GM18505 (cell line): ENCODE results near the gene ITPR2.
"Not testable (repeated sequence)": the region's sequence is repeated elsewhere in the genome, so short reads cannot be mapped to it uniquely, and the experiment has no call there.

Source experiments
- ATAC-seq: cut with Tn5 transposase; IDR thresholded peaks from one replicate; pipeline ENCODE4 v1.9.1; 2021; ENCODE audit not compliant: unreplicated experiment
- POLR2A ChIP-seq: IDR thresholded peaks from 4 replicates; pipeline ENCODE4 v1.6.1; 2011; ENCODE audit warnings: borderline replicate concordance; ENCODE audit not compliant: insufficient read depth, insufficient read length; ENCODE audit errors: extremely low read depth

The ITPR2 gene

DNA sequence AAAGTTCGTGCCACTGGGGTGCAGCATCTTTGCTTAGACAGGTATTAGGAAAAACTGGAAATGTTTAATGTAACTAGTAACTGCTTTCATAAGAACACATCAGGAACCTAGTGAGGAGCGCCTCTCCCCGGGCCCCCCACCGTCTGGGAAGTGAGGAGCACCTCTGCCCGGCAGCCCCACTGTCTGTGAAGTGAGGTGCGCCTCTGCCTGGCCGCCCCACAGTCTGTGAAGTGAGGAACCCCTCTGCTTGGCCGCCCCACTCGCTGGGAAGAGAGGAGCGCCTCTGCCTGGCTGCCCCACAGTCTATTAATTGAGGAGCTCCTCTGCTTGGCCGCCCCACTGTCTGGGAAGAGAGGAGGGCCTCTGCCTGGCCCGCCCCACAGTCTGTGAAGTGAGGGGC lies 224.7 kb downstream of the ITPR2 start:
- TF ChIP-seq POLR2A, result no peak
- ATAC-seq, result no peak

- TF ChIP-seq POLR2A, result no peak
- no peak for ATAC-seq
These were observed 226.1 kb downstream of the ITPR2 start for GRCh38 chr12:26606911-26607310.

DNA sequence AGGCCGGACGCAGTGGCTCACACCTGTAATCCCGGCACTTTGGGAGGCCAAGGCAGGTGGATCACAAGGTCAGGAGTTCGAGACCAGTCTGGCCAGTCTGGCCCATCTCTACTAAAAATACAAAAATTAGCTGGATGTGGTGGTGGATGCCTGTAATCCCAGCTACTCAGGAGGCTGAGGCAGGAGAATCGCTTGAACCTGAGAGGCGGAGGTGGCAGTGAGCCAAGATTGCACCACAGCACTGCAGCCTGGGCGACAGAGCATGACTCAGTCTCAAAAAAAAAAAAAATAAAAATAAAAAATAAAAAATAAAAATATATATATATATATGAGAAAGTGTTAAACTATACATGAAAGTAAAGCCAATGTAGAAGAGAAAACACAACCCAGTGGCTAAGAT lies 228.2 kb downstream of the ITPR2 start:
- not testable (repeated sequence) for ATAC-seq

- TF ChIP-seq POLR2A, result no peak
- ATAC-seq, result no peak
These were observed 233.8 kb downstream of the ITPR2 start for GRCh38 chr12:26599096-26599695.

DNA sequence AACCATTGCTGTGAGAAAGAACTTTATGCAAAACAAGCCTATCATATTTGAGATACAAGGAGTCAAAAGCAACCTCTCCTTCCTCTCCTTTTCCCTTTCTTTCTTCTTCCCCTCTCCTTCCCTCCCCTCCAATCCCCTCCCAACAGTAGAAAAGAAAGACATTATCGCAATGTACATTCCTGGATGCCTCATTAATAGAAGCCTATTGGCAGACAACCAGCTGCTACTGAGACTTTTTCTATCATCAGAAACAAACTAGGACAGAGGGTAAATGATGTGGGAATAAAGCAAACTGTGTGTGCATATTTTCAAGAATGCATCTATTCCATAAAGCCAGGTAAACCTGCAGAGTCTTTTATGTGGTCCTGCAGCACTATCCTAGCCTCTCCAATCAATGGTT lies 237.2 kb downstream of the ITPR2 start:
- TF ChIP-seq POLR2A, result no peak
- no peak for ATAC-seq

GRCh38 chr12:26580619-26581018 lies 252.4 kb downstream of the ITPR2 start:
- no peak for TF ChIP-seq POLR2A
- no peak for ATAC-seq

DNA sequence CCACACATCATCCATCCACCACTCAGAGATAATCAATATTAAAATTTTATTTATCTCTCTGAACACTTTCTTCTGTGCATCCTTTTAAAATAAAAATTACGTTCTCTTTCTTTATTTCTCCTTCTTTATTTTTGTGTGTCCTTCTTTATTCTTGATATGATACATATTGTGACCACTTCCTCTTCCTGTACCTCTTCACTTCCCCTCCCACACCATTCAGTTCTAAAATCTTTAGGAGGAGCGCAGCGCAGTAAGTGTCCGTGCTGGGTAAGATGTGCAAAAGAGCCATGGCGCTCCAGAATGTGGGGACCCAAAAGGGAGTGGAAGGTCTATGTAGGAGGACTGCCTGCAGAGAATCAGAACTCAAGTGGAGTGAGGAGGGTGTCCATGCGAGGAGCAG lies 256.7 kb downstream of the ITPR2 start:
- ATAC-seq, result no peak
- no peak for TF ChIP-seq POLR2A

DNA sequence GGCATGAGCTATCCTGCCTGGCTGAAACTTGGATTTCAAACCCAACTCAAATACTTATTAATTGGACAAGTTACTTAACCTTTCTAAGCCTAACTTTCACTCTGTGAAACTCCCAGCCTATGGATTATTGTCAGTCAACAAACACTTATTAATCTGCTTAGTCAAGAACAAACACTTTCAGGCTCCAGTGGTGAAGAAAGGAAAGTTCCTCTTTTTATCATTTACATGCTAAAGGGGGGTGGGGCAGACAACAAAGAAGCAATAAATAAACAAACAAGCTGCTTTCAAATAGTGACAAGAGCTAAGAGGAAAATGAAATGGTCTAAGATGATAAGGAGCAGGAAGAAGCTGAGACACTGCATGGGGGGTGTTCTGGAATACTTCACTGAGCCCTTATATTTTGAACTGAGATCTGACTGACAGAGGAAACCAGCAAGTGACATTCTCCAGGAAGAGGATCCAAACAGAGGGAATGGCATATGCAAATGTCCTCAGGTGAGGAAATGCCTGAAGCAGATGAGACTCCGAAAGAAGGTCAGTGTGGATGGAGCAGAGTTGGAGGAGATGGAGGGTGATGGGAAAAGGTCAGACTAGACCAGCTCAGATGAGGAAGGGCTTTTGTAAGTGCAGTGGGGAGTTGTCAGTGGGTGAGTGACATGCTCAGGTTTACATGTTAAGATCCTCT lies 259.6 kb downstream of the ITPR2 start:
- ATAC-seq, result no peak

GRCh38 chr12:26572137-26572536 lies 260.9 kb downstream of the ITPR2 start:
- no peak for TF ChIP-seq POLR2A
- ATAC-seq, result no peak

More for the DNA sequence above, 259.6 kb downstream of the ITPR2 start:
- no peak for TF ChIP-seq POLR2A

DNA sequence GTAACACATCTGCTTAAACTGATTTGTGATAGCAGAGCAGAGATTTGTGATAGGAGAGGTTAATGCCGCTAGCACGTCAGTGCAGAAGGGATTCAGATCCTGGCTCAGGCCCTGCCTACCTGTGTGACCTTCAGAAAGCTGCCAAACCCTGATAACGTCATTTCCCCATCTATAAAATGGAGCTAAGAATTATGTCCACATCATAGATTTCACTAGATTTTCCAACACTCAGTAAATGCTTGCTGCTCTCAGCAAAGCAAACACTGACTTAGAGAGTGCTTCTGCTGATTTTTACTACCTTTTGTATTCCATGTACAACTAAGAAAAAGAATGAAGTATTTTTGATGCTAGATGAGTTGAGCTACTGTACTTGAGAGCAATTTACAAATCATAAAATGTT lies 261.4 kb downstream of the ITPR2 start:
- no peak for TF ChIP-seq POLR2A
- ATAC-seq, result no peak

GRCh38 chr12:26567126-26567525 lies 265.9 kb downstream of the ITPR2 start:
- TF ChIP-seq POLR2A, result no peak
- ATAC-seq, result no peak

- no peak for ATAC-seq
- TF ChIP-seq POLR2A, result no peak
These were observed 266.3 kb downstream of the ITPR2 start for GRCh38 chr12:26566675-26567074.

DNA sequence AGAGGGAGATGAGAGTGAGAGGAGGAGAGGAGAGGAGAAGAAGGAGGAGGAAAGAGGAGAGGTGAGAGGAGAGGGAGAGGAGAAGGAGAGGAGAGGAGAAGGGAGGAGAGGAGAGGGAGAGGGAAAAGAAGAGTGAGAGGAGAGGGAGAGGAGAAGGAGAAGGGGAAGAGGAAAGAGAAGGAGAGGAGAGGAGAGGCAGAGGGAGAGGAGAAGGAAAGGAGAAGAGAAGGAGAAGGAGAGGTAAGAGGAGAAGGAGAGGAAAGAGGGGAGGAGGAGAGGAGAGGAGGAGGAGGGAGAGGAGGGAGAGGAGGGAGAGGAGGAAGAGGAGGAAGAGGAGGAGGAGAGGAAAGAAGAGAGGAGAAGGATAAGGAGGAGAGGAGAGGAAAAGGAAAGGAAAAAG lies 266.8 kb downstream of the ITPR2 start:
- ATAC-seq, result no peak
- no peak for TF ChIP-seq POLR2A

DNA sequence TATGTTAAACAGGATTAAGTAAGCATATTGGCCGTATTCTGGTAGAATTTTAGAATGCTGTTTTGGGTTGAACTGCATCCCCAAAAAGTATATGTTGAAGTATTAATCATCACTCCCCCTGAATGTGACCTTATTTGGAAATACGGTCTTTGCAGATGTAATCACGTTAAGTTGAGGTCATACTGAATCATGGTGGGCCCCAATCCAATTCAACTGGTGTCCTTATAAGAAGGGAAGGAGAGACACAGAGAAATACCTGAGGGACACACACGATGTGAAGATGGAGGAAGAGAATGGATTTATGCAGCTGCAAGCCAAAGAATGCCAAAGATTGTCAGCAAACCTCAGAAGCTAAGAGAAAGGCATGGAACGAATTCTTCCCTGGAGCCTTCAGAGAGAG lies 268.6 kb downstream of the ITPR2 start:
- no peak for ATAC-seq
- TF ChIP-seq POLR2A, result no peak

GRCh38 chr12:26563552-26563951 lies 269.4 kb downstream of the ITPR2 start:
- no peak for ATAC-seq
- TF ChIP-seq POLR2A, result no peak
